Fibroblast of skin of left quadriceps (primary cell): Measurements from ENCODE around the gene LTBR.
"Not testable (repeated sequence)": the region's sequence is repeated elsewhere in the genome, so short reads cannot be mapped to it uniquely, and the experiment has no call there.

Experiments
- DNase-seq, 2 experiments: peaks; one replicate each; pipeline ENCODE4 v3.0.0-alpha.2; 2013; ENCODE audit warnings: low read depth in 2 of 2

LTBR gene

GRCh38 chr12:6383572-6384498 lies at the start of gene LTBR:
Gene LTBR (plus strand): TSS chr12:6384162. CDS start chr12:6384359, 197 bp downstream.
- DNase-seq, result peak; percentile 83 to 84

DNA sequence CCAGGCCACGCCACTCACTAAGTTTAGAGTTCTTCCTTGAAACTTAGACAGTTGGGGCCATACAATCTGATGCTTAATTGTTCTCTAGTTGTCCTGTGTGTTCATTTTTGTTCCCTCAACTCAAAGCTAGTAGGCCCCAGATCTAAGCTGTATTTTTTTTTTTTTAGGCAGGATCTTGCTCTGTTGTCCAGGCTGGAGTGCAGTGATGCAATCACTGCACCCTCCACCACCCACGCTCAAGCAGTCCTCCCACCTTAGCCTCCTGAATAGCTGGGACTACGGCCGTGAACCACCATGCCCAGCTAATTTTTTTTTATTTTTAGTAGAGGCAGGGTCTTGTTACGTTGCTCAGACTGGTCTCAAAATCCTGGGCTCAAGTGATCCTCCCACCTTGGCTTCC lies 49.6 kb upstream of the LTBR start:
- no peak for DNase-seq

- no peak for DNase-seq
Observed at GRCh38 chr12:6334940-6335450, 49.0 kb upstream of the LTBR start.

DNA sequence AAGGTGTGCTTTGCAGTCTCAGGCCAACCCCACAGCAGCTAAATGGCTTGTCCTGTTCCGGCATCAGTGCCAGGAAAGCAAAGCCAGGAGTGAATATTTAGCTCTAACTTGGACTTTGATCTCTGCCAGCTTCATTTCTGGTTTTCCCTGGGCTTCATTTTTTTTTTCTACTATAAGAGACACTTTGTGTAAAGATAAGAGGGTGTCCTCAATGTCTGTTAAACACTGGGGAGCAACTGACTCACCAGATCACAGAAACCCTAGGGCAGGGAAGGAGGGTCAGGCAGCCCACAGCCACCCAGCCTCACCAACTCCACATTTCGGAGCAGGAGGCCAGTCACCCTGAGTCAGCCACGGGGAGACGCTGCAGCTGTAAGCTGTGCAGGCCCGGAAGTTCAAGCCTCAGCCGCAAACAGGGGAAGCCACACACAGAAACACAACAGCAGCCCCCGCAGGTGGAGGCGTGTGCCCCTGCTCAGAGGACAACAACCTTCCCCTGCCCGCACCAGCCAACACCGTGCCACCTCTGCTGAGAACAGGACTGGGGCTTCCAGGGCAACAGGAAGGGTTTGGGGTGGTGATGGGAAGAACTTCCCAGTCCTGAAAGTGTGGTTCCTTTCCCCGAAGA lies 48.4 kb upstream of the LTBR start:
- peak in 1 of 2 experiments; percentile 51 for DNase-seq

GRCh38 chr12:6336079-6336888 lies 47.7 kb upstream of the LTBR start:
- peak; percentile 99 for DNase-seq

GRCh38 chr12:6336889-6337853 lies 46.8 kb upstream of the LTBR start:
- no peak for DNase-seq

DNA sequence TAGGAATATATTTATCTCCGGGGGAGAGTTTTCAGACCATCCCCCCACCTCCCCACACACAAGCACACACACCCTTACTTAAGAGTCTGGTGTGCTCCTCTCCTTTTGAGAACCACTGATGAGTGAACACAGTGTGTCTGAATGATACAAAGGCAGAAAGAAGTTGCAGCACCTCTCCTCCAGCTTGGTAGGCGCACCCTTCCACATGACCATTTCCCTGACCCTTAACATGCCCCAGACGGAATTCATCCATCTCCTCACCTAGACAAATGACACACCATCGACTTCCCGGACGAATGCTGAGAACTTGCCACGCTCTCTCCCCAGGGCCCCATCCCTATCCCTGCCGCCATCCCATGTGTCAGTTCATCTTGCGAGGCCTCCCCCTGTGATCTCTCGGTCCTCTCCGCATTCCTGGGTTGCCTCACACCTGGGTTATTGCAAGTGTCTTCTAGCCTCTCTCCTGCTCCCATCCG lies 46.0 kb upstream of the LTBR start:
- DNase-seq, result no peak

- DNase-seq, result not testable (repeated sequence)
Observed at GRCh38 chr12:6338536-6338935, 45.4 kb upstream of the LTBR start.

GRCh38 chr12:6338955-6339354 lies 45.0 kb upstream of the LTBR start:
- DNase-seq, result no peak

- no peak for DNase-seq
Observed at GRCh38 chr12:6340032-6340638, 43.8 kb upstream of the LTBR start.

DNA sequence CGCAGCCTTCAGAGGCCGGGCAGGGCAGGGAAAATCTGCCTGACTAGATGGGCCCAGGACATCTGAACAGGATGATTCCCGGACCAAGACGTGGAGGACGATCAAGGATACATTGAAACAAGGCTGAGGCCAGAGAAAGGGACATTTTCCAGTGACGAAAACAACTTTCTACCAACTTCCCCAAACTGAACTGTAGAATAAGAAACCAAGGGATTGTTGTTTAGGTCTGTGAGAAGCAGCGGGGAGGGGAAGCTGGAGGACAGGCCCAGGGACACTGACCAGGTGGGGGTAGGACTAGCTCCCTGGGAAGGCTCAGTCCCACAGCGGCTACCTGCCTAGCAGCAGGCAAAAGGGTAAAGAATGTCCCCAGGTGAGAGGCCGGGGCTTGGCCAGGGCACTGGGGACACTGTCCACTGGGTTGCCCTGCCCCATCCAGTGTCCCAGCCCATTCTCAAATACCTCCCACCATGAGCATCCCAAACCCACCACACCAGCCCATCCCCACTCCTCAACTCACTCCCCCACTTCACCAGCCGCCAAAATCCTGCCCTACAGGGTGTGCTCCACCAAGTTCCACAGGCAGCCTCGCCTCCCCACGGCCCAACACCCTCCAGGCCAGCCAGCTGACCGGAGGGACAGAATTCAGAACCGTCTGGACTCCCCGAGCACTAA lies 43.1 kb upstream of the LTBR start:
- no peak for DNase-seq

DNA sequence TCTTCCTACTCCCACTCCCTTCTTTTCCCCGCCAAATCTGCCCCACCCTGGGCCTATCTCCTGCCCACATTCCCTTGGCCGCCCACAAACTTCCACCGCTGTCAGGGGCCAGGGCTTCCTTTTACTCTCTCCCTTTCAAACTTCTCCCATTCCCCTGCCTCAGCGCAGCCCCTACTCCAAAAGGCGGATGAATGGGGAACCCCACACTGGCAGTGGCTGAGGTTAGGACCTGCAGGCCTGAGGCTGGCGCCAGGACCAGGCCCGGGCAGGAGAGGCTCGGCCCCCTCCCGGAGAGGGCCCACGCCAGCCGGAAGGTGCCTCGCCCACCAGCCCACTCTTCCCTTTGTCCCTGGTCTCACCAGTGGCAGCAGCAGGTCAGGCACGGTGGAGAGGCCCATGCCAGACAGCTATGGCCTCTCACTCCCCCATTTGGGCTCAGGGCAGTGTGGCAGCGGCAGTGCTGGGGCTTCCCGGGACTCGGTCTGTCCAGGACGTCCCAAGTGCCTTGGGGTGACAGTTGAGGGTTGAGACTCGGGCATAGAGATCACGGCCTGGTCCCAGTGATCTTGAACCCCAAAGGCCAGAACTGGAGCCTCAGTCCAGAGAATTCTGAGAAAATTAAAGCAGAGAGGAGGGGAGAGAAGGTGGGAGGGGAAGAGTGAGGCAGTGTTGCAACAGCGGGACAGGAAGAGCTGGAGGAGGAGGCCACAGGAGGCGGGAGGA lies 42.4 kb upstream of the LTBR start, which contains the start of gene TNFRSF1A:
Gene TNFRSF1A (minus strand): TSS at position 660 of the 723 bp plus-strand sequence. CDS start 262 bp downstream, at position 398.
- peak; percentile 51 to 57 for DNase-seq

- DNase-seq, result no peak
Observed at GRCh38 chr12:6342140-6342889, 41.6 kb upstream of the LTBR start.

- no peak for DNase-seq
Observed at GRCh38 chr12:6343518-6343917, 40.4 kb upstream of the LTBR start.

DNA sequence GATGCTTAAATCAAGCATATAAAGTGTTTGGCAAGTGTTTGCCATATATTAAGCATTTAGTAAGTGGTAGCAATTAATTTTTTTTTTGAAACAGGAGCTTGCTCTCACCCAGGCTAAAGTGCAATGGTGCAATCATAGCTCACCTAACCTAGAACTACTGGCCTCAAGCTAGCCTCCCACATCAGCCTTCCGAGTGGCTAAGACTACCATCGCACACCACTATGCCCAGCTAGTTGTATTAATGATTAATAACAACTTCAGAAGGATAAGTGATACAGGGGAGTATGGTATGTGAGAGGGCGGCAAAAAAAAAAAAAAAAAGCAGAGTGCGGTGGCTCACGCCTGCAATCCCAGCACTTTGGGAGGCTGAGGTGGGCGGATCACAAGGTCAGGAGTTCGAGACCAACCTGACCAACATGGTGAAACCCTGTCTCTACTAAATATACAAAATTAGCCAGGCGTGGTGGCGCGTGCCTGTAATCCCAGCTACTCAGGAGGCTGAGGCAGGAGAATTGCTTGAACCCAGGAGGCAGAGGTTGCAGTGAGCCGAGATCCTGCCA lies 39.8 kb upstream of the LTBR start:
- not testable (repeated sequence) for DNase-seq

DNA sequence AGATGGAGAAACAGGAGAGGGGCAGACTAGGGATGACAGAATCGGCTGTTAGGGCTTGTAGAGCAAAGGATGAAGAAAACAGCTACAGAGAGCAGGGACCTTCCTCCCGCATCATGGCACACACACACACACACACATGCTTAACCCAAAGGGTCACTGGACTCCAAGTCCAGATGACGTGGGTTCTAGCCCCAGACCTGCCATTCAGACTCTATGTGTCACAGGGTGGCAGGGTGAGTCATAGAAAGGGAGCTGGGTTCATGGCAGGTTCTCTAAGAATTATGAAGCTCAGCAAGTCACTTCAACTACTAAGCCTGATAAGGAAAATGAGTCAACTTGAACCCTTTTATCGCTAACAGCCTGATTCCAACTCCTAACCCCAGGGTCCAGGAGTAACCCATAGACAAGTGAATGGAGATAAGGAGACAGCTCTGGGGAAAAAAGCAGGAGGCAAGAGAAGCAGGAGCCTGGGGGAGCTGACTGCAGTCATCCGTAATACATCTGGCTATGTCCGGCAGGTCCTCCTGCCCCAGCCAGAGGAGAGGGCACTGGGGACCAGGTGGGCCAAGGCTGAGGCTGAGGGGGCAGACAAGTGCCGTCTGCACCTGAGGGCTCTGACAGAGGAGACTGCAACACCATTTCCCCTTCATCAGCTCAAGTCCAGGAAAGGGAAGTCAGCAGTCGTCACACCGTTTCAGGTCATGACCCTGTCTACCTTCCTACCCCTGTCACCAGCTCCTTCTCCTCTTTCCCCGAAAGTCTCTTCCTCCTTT lies 38.5 kb upstream of the LTBR start:
- DNase-seq, result no peak

GRCh38 chr12:6346235-6346832 lies 37.6 kb upstream of the LTBR start:
- DNase-seq, result no peak
